Astrocyte of the spinal cord (primary cell): ENCODE measurements around the gene NHEJ1.
A peak's percentile ranks its signal among the peaks of the same experiment; 100 is the strongest.

Experiments used
- DNase-seq: peaks from one replicate; pipeline ENCODE4 v3.0.0; 2011; ENCODE audit warnings: low read depth, low spot score
- H3K4me3 ChIP-seq: 2 replicates; pipeline ENCODE4 v1.5.1; 2011; ENCODE audit warnings: low read depth, mild to moderate bottlenecking, low read length, moderate library complexity
- in situ Hi-C: cut with HindIII; loops from 2 replicates; pipeline ENCODE4 v1.10.0; 2017; ENCODE audit warnings: low sequenced_read_pairs
- TF ChIP-seq, protein P1 (sequence below): IDR thresholded peaks from 2 replicates; pipeline ENCODE4 v1.5.1; 2012; ENCODE audit warnings: low read depth, mild to moderate bottlenecking, low read length, inconsistent platforms

Gene NHEJ1

DNA sequence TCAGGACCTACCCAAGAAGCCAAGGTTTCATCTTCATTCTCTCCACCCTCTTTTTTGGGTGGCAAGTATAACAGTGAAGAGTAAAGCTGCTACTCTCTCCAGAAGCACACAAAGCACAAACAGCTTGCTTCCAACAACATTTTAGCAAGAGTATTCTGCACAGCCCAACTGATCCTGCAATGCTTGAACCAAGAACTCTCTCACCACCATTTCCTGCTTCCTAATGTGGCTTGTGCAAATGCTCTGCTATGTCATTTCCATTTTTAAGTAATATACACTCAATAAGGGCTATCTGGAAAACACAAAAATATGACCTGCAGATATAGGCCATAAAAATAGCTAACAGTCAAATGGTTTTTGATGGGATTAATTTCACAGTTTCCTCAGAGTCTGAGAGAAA, 75.8 kb downstream of the NHEJ1 start:
- in situ Hi-C loops = no loop called here
- no peak overlapping the region for H3K4me3 ChIP-seq
- TF ChIP-seq, protein P1, sequence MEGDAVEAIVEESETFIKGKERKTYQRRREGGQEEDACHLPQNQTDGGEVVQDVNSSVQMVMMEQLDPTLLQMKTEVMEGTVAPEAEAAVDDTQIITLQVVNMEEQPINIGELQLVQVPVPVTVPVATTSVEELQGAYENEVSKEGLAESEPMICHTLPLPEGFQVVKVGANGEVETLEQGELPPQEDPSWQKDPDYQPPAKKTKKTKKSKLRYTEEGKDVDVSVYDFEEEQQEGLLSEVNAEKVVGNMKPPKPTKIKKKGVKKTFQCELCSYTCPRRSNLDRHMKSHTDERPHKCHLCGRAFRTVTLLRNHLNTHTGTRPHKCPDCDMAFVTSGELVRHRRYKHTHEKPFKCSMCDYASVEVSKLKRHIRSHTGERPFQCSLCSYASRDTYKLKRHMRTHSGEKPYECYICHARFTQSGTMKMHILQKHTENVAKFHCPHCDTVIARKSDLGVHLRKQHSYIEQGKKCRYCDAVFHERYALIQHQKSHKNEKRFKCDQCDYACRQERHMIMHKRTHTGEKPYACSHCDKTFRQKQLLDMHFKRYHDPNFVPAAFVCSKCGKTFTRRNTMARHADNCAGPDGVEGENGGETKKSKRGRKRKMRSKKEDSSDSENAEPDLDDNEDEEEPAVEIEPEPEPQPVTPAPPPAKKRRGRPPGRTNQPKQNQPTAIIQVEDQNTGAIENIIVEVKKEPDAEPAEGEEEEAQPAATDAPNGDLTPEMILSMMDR = no peak
- no peak for DNase-seq

GRCh38 chr2:219082332-219082958, 78.2 kb downstream of the NHEJ1 start:
- no peak overlapping the region for H3K4me3 ChIP-seq
- in situ Hi-C loops = no loop called here
- no peak for DNase-seq
- TF ChIP-seq, protein P1 = no peak

DNA sequence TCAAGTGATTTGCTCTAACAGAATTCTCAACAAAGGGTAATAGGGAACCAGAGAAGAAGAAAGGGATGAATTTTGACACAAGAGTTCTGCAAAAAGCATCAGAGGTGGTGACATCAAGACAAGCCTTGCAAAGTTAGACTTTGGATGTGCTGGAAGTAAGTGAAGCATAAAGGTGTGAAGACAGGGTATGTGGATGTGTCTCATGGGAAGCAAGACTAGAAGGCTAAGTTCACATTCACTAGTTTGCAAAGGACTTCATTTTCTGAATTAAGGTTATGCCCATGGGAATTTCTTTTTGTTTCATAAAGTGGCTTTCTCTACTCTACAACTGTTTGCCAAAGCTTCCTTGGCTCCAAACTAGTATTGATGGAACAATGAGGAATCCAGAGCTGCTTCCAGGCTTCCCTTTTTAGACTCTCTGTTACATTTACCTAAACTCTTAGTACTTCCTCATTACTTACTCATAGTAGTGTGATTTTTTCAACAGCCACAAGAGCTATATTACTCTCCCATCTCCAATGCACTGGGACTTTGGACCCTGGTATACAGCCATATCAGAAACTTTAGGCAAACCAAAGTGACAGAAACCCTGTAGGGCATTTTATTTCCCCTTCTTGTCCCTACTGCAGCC, 78.8 kb downstream of the NHEJ1 start:
- TF ChIP-seq, protein P1 = no peak
- no peak for DNase-seq
- in situ Hi-C loops = no loop called here

GRCh38 chr2:219081096-219081495, 79.5 kb downstream of the NHEJ1 start:
- in situ Hi-C loops = no loop called here

More for the DNA sequence above, 78.8 kb downstream of the NHEJ1 start:
- no peak overlapping the region for H3K4me3 ChIP-seq

DNA sequence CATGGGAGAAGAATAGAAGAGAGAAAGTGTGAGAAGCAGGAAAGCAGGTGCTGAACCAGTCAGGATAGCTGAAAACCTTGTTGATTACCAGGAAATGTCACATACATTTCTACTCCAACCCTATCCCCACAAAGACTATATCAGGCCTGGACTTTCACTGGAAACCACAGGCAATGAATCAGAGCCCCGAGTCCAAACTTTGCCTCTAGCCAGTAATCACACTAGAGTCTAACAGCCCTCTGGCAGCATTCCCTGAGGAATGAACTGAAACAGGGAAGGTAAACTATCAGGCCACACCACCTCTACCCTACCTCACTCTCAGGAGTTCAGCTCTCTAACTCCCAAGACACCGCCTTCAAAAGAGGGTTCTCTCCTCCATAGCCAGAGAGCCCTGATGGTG, 81.2 kb downstream of the NHEJ1 start:
- H3K4me3 ChIP-seq = no peak overlapping the region
- peak; percentile 27 for DNase-seq
- TF ChIP-seq, protein P1 = no peak
- in situ Hi-C loops = no loop called here

More at GRCh38 chr2:219081096-219081495, 79.5 kb downstream of the NHEJ1 start:
- no peak for DNase-seq
- H3K4me3 ChIP-seq = no peak overlapping the region
- TF ChIP-seq, protein P1 = no peak

DNA sequence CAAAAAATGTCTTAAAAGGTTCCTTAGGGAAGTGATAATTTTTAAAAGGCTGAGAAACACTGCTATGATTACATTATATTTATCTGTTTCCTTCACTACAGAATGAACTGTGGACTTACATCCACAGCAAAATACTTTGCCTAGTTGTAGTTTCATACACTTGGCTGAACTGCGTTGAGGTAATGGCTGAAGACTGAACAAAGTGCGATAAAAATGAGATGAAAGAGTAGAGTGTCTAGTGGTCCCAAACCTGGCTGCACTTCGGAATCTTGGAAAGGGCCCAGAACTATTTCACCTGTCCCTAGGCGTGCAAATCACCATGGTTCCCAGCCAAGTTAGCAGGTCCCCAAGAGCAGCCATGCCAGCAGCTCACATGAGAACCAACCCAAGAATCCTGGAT, 81.7 kb downstream of the NHEJ1 start:
- no peak for DNase-seq
- in situ Hi-C loops = no loop called here
- no peak overlapping the region for H3K4me3 ChIP-seq
- TF ChIP-seq, protein P1 = no peak
